Measurements from ENCODE around the gene HIPK4.

GRCh38 chr19:40416918-40417642 is 27.1 kb upstream of the HIPK4 start:
- peak; percentile 17 for TF ChIP-seq POLR2A (IDR thresholded peaks at IDR 0.05)
- peak; percentile 50 for TF ChIP-seq POLR2AphosphoS5 (IDR thresholded peaks at IDR 0.05)
